T-helper 1 cell treated with Interleukin-12 subunit alpha and Interleukin-12 subunit beta and Interleukin-4 antibody, amounts not matched to agents 30 ng/mL and 1 ng/mL, for 36 hours (primary cell): ENCODE results near the gene LCA5L. TPM values are rescaled to one million over a fixed set of nuclear protein-coding genes. Genes with fewer than 3 reads are reported as not detected.
"Not testable (repeated sequence)": the region's sequence is repeated elsewhere in the genome, so short reads cannot be mapped to it uniquely, and the experiment has no call there.

Source experiments
- intact Hi-C: fragments of 100-400 bp; cut with micrococcal nuclease; formaldehyde crosslinking; loops from one replicate; pipeline ENCODE4 v1.15.1; 2024
- total RNA-seq: library from RNA; stranded (reverse); gene quantifications from 2 replicates; pipeline ENCODE4 v1.2.3, GENCODE V29; 2022

The LCA5L gene
- total RNA-seq, 1 donor from 2014 or later = 0.07 TPM

GRCh38 chr21:39388038-39388810, 57.4 kb downstream of the LCA5L start:
- intact Hi-C loops = loop anchor here (1.0 to 5.0 kb wide), 8 partner anchors 8 to 881 kb away; partner anchors contain the start of genes LCA5L and PSMG1

GRCh38 chr21:39387461-39388037, 58.0 kb downstream of the LCA5L start:
- intact Hi-C loops = loop anchor here (1.0 to 5.0 kb wide), 9 partner anchors 7 to 880 kb away; partner anchors contain the start of genes LCA5L and PSMG1

- intact Hi-C loops = loop anchor here (1.0 to 5.0 kb wide), 2 partner anchors 620 to 880 kb away; no protein-coding TSS in a partner anchor
These were observed 58.7 kb downstream of the LCA5L start for GRCh38 chr21:39386899-39387298.

- intact Hi-C loops = loop anchor here (5.0 kb wide), 1 partner anchor 879 kb away; no protein-coding TSS in a partner anchor
These were observed 59.4 kb downstream of the LCA5L start for GRCh38 chr21:39386194-39386593.

- intact Hi-C loops = loop anchor here (5.0 kb wide), 1 partner anchor 878 kb away; no protein-coding TSS in a partner anchor
These were observed 60.1 kb downstream of the LCA5L start for GRCh38 chr21:39385299-39386145.

- intact Hi-C loops = loop anchor here (5.0 kb wide), 1 partner anchor 877 kb away; no protein-coding TSS in a partner anchor
These were observed 60.8 kb downstream of the LCA5L start for GRCh38 chr21:39384674-39385298.

- intact Hi-C loops = not testable (repeated sequence)
These were observed 63.5 kb downstream of the LCA5L start for GRCh38 chr21:39382096-39382495.

- intact Hi-C loops = no loop called here
These were observed 64.6 kb downstream of the LCA5L start for GRCh38 chr21:39381009-39381408.

- intact Hi-C loops = loop anchor here (1.0 kb wide), 7 partner anchors 8 to 613 kb away; partner anchors contain the start of genes ETS2, HMGN1, LCA5L and PSMG1
These were observed 65.3 kb downstream of the LCA5L start for GRCh38 chr21:39379986-39380891.

- intact Hi-C loops = no loop called here
These were observed 68.0 kb downstream of the LCA5L start for GRCh38 chr21:39377444-39378050.

GRCh38 chr21:39375446-39375845, 70.1 kb downstream of the LCA5L start:
- intact Hi-C loops = no loop called here

GRCh38 chr21:39374046-39374445, 71.5 kb downstream of the LCA5L start:
- intact Hi-C loops = no loop called here

- intact Hi-C loops = loop anchor here (1.0 kb wide), 1 partner anchor 15 kb away; no protein-coding TSS in a partner anchor
These were observed 71.9 kb downstream of the LCA5L start for GRCh38 chr21:39373634-39374033.

- intact Hi-C loops = not testable (repeated sequence)
These were observed 75.7 kb downstream of the LCA5L start for GRCh38 chr21:39369896-39370288.

GRCh38 chr21:39367783-39368182, 77.8 kb downstream of the LCA5L start:
- intact Hi-C loops = no loop called here

- intact Hi-C loops = no loop called here
These were observed 79.0 kb downstream of the LCA5L start for GRCh38 chr21:39366563-39366962.

- intact Hi-C loops = no loop called here
These were observed 80.6 kb downstream of the LCA5L start for GRCh38 chr21:39364949-39365348.

- intact Hi-C loops = no loop called here
These were observed 81.7 kb downstream of the LCA5L start for GRCh38 chr21:39363607-39364555.
